Mammary microvascular endothelial cell (primary cell): ENCODE data around the gene CCDC126. TPM values are rescaled to one million over a fixed set of nuclear protein-coding genes. Genes with fewer than 3 reads are reported as not detected.

Experiments
- total RNA-seq: library from RNA; depleted of rRNA; stranded (reverse); fragments of >200 nt; gene quantifications from 2 replicates; pipeline ENCODE4 v1.2.3, GENCODE V29; 2015

The CCDC126 gene, protein sequence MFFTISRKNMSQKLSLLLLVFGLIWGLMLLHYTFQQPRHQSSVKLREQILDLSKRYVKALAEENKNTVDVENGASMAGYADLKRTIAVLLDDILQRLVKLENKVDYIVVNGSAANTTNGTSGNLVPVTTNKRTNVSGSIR
- 3.9 and 7.9 TPM in 2 replicates for total RNA-seq

GRCh38 chr7:23597094-23598091 is at the start of gene CCDC126:
Gene CCDC126, plus strand, starts transcription at chr7:23597382. Its CDS starts 13,934 bp downstream, at chr7:23611316.

GRCh38 chr7:23679898-23680413 is 82.8 kb downstream of the CCDC126 start, which contains the start of gene FAM221A:
Gene FAM221A, plus strand, starts transcription at chr7:23680199. Its CDS starts 20 bp downstream, at chr7:23680219.

Other genes starting within 250 kb of the CCDC126 start
- 100 and 125 TPM in 2 replicates for gene IGF2BP3, start 126.9 kb upstream of the CCDC126 start, total RNA-seq
- gene TRA2A, start 65.4 kb upstream of the CCDC126 start, total RNA-seq, result 15.9 and 25.2 TPM in 2 replicates
- gene FAM221A, start 82.8 kb downstream of the CCDC126 start, total RNA-seq, result 2.8 and 2.9 TPM in 2 replicates
- 0.05 TPM in 1 of 2 replicates, not detected in the other for gene STK31, start 112.8 kb downstream of the CCDC126 start, total RNA-seq